Measurements from ENCODE around the gene STAG1. TPM values are rescaled to one million over a fixed set of nuclear protein-coding genes. Genes with fewer than 3 reads are reported as not detected.

STAG1 gene
- total RNA-seq, 1 experiment from 2014 or later: 34.6 TPM

GRCh38 chr3:136624371-136624770 is 127.8 kb downstream of the STAG1 start:
- Histone ChIP-seq H3K4ac (ENCODE audit: low read depth, low read length) (no peak overlapping the region), H2BK12ac (ENCODE audit: insufficient read length, low read depth, low read length) (no peak overlapping the region), H2AK5ac (ENCODE audit: insufficient read length, low read length) (no peak overlapping the region), H2BK20ac (ENCODE audit: low read depth, low read length, poor library complexity, severe bottlenecking) (no peak overlapping the region), H3K4me1 (ENCODE audit: insufficient read depth, low read length) (peaks cover 3% of the 10 kb centered on the region; the same call in 1 of the 2 replicates), H3K23me2 (ENCODE audit: insufficient read length, low read depth, low read length, poor library complexity, severe bottlenecking) (no peaks in the 10 kb centered on the region), H3K79me2 (ENCODE audit: insufficient read depth, low read length) (no peaks in the 10 kb centered on the region), H3K18ac (ENCODE audit: insufficient read length, low read depth, low read length) (no peak overlapping the region), H4K91ac (ENCODE audit: insufficient read length, low read depth, low read length) (no peak overlapping the region), H3K14ac (ENCODE audit: insufficient read depth, low read length) (no peak overlapping the region), H3K27me3 (ENCODE audit: insufficient read depth, low read length) (no peaks in the 10 kb centered on the region), H3K27ac (ENCODE audit: insufficient read length, low read depth, low read length) (no peak overlapping the region), H3K56ac (ENCODE audit: insufficient read length, low read depth, low read length) (no peak overlapping the region), H3T11ph (ENCODE audit: low read length) (no peak overlapping the region), H3K4me2 (ENCODE audit: insufficient read depth, insufficient read length, low read length) (no peak overlapping the region), H3K79me1 (ENCODE audit: insufficient read depth, low read depth, low read length, poor library complexity, severe bottlenecking) (no peaks in the 10 kb centered on the region), H4K8ac (replicated peaks; ENCODE audit: insufficient read length, low read depth, low read length) (no peak overlapping the region), H2BK5ac (ENCODE audit: insufficient read length, low read length) (no peak overlapping the region), H2AFZ (ENCODE audit: low read length) (no peak overlapping the region), H2BK120ac (ENCODE audit: low read depth, low read length, poor library complexity, severe bottlenecking) (no peak overlapping the region), H4K20me1 (ENCODE audit: control insufficient read depth, insufficient read depth, insufficient read length) (no peaks in the 10 kb centered on the region), H2BK15ac (ENCODE audit: low read depth, low read length) (no peak overlapping the region), H3K9me3 (ENCODE audit: control insufficient read depth, low read depth, low read length) (no peaks in the 10 kb centered on the region), H4K5ac (ENCODE audit: insufficient read length, low read depth, low read length) (no peak overlapping the region), H3K23ac (ENCODE audit: insufficient read length, low read depth, low read length) (no peak overlapping the region), H3K9ac (ENCODE audit: extremely low read depth, insufficient read length, low read length) (no peak overlapping the region)
- TF ChIP-seq CTCF (conservative IDR thresholded peaks at IDR 0.05): no peak
- Mint-ChIP-seq H3K27ac (no peak overlapping the region), H3K36me3 (ENCODE audit: insufficient read depth in 1 of 3, low read depth in 3 of 3) (peaks cover 2 to 7% (median 2%) of the 10 kb centered on the region in 3 experiments; a peak in 3 of 7 replicates), H3K27me3 (ENCODE audit: low read depth) (no peaks in the 10 kb centered on the region), H3K4me3 (no peak overlapping the region), H3K9me3 (no peaks in the 10 kb centered on the region), H3K4me1 (peaks cover 8% of the 10 kb centered on the region in 2 experiments)
- no peak for DNase-seq
- no CpG with 5 or more reads among the region's 3 CpGs for WGBS (ENCODE audit: extremely low coverage, insufficient read length, low lambda C conversion rate)

All from H9 (cell line).